C4-2B (cell line): Measurements from ENCODE around the gene C3orf33.

ENCODE experiments used
- ZFX ChIP-seq: fragments of 450-650 bp; IDR thresholded peaks from 2 replicates; pipeline ENCODE4 v1.6.1; 2017
- TF ChIP-seq, protein P1 (sequence below): fragments of 450-650 bp; conservative IDR thresholded peaks from 2 replicates; pipeline ENCODE4 v1.5.1; 2017; ENCODE audit warnings: mild to moderate bottlenecking

DNA sequence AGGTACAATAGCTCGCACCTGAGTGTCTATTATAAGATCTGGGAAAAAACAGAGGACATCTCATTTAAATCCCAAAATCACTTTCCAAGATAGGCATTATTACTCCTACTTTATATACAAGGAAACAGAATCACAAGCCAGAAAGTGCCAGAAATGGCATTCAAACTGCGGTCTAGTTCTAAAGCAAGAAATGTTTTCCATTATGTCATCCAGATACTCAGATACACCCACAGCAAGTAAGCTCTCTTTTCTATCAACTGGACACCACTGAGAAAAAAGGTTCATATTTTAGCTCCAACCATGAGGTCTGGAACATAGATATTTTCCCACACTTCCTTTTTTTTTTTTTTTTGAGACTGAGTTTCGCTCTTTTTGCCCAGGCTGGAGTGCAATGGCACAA, 40.0 kb upstream of the C3orf33 start:
- TF ChIP-seq, protein P1, sequence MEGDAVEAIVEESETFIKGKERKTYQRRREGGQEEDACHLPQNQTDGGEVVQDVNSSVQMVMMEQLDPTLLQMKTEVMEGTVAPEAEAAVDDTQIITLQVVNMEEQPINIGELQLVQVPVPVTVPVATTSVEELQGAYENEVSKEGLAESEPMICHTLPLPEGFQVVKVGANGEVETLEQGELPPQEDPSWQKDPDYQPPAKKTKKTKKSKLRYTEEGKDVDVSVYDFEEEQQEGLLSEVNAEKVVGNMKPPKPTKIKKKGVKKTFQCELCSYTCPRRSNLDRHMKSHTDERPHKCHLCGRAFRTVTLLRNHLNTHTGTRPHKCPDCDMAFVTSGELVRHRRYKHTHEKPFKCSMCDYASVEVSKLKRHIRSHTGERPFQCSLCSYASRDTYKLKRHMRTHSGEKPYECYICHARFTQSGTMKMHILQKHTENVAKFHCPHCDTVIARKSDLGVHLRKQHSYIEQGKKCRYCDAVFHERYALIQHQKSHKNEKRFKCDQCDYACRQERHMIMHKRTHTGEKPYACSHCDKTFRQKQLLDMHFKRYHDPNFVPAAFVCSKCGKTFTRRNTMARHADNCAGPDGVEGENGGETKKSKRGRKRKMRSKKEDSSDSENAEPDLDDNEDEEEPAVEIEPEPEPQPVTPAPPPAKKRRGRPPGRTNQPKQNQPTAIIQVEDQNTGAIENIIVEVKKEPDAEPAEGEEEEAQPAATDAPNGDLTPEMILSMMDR, result no peak
- TF ChIP-seq ZFX, result no peak
